HL-60 (cell line): ENCODE results near the gene RRP15.
A peak's percentile ranks its signal among the peaks of the same experiment; 100 is the strongest.

Source experiments
- GABPA ChIP-seq: IDR thresholded peaks from 2 replicates; pipeline ENCODE4 v1.6.1; 2012; ENCODE audit warnings: low read depth
- POLR2AphosphoS5 ChIP-seq: IDR thresholded peaks from 2 replicates; pipeline ENCODE4 v1.6.1; 2012; ENCODE audit warnings: low read depth
- REST ChIP-seq: IDR thresholded peaks from 2 replicates; pipeline ENCODE4 v1.6.1; 2012; ENCODE audit warnings: low read depth; ENCODE audit not compliant: insufficient replicate concordance
- SPI1 ChIP-seq: IDR thresholded peaks from 2 replicates; pipeline ENCODE4 v1.6.1; 2012; ENCODE audit warnings: low read depth, mild to moderate bottlenecking, borderline replicate concordance
- TF ChIP-seq, protein P1 (sequence below): IDR thresholded peaks from one replicate; pipeline ENCODE4 v1.5.1; 2011; ENCODE audit warnings: low read length, control low read depth, inconsistent platforms; ENCODE audit not compliant: insufficient read depth

GRCh38 chr1:218350035-218350525 lies 65.0 kb downstream of the RRP15 start:
- TF ChIP-seq, protein P1, sequence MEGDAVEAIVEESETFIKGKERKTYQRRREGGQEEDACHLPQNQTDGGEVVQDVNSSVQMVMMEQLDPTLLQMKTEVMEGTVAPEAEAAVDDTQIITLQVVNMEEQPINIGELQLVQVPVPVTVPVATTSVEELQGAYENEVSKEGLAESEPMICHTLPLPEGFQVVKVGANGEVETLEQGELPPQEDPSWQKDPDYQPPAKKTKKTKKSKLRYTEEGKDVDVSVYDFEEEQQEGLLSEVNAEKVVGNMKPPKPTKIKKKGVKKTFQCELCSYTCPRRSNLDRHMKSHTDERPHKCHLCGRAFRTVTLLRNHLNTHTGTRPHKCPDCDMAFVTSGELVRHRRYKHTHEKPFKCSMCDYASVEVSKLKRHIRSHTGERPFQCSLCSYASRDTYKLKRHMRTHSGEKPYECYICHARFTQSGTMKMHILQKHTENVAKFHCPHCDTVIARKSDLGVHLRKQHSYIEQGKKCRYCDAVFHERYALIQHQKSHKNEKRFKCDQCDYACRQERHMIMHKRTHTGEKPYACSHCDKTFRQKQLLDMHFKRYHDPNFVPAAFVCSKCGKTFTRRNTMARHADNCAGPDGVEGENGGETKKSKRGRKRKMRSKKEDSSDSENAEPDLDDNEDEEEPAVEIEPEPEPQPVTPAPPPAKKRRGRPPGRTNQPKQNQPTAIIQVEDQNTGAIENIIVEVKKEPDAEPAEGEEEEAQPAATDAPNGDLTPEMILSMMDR, result no peak
- TF ChIP-seq REST, result no peak
- no peak for TF ChIP-seq POLR2AphosphoS5
- no peak for TF ChIP-seq GABPA
- TF ChIP-seq SPI1, result peak; percentile 84
